GM03348 (cell line): ENCODE results near the gene HNRNPLL.

Source experiments
- DNase-seq: peaks from one replicate; pipeline ENCODE4 v3.0.0; 2012; ENCODE audit warnings: low spot score

The HNRNPLL gene

GRCh38 chr2:38592951-38593350, 9.8 kb downstream of the HNRNPLL start:
- no peak for DNase-seq

GRCh38 chr2:38591152-38591551, 11.6 kb downstream of the HNRNPLL start:
- no peak for DNase-seq

- no peak for DNase-seq
Observed at GRCh38 chr2:38590053-38590452, 12.7 kb downstream of the HNRNPLL start.

- no peak for DNase-seq
Observed at GRCh38 chr2:38586931-38587330, 15.8 kb downstream of the HNRNPLL start.

GRCh38 chr2:38584881-38585280, 17.8 kb downstream of the HNRNPLL start:
- no peak for DNase-seq

- no peak for DNase-seq
Observed at GRCh38 chr2:38583994-38584393, 18.7 kb downstream of the HNRNPLL start.

- no peak for DNase-seq
Observed at GRCh38 chr2:38583524-38583923, 19.2 kb downstream of the HNRNPLL start.

- peak; percentile 53 for DNase-seq
Observed at GRCh38 chr2:38581193-38582147, 21.3 kb downstream of the HNRNPLL start.

- no peak for DNase-seq
Observed at GRCh38 chr2:38580115-38580636, 22.6 kb downstream of the HNRNPLL start.

GRCh38 chr2:38578832-38579231, 23.9 kb downstream of the HNRNPLL start:
- DNase-seq = no peak

- no peak for DNase-seq
Observed at GRCh38 chr2:38574278-38574677, 28.4 kb downstream of the HNRNPLL start.

- peak; percentile 59 for DNase-seq
Observed at GRCh38 chr2:38572167-38572566, 30.6 kb downstream of the HNRNPLL start.

- no peak for DNase-seq
Observed at GRCh38 chr2:38571193-38571592, 31.5 kb downstream of the HNRNPLL start.

GRCh38 chr2:38568724-38569436, 33.8 kb downstream of the HNRNPLL start:
- no peak for DNase-seq

- DNase-seq = no peak
Observed at GRCh38 chr2:38565333-38565732, 37.4 kb downstream of the HNRNPLL start.

- no peak for DNase-seq
Observed at GRCh38 chr2:38561691-38562090, 41.0 kb downstream of the HNRNPLL start.

GRCh38 chr2:38560092-38560491, 42.6 kb downstream of the HNRNPLL start:
- no peak for DNase-seq

- no peak for DNase-seq
Observed at GRCh38 chr2:38557981-38558380, 44.7 kb downstream of the HNRNPLL start.

GRCh38 chr2:38557217-38557616, 45.5 kb downstream of the HNRNPLL start:
- DNase-seq = no peak

- no peak for DNase-seq
Observed at GRCh38 chr2:38556006-38556801, 46.5 kb downstream of the HNRNPLL start.

GRCh38 chr2:38554973-38555595, 47.6 kb downstream of the HNRNPLL start:
- DNase-seq = peak; percentile 29

GRCh38 chr2:38553554-38553953, 49.2 kb downstream of the HNRNPLL start:
- DNase-seq = no peak
